GM18526 (cell line): ENCODE data around the gene RCAN1.

ENCODE experiments used
- POLR2A ChIP-seq: IDR thresholded peaks from 3 replicates; pipeline ENCODE4 v1.6.1; 2011; ENCODE audit not compliant: insufficient read length; ENCODE audit errors: extremely low read depth

RCAN1 gene

DNA sequence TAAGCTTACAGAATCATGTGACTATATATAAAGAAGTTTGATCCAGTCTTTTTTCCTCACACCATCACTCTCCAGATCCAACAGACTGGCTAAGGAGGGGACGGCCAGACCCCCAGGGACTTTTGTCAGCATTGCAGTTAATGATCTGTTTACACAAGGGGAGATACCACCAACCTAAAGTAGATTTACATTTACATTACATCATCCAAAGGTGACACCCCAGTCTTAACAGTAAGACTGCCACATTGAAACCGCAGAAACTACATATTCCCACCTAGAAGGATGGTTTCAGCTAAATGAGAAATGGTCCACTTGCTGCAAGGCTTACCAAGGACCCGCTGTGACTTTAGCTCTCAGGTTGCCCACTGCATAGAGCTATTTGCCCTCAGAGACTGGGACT, 3.4 kb downstream of the RCAN1 start:
- TF ChIP-seq POLR2A: no peak

DNA sequence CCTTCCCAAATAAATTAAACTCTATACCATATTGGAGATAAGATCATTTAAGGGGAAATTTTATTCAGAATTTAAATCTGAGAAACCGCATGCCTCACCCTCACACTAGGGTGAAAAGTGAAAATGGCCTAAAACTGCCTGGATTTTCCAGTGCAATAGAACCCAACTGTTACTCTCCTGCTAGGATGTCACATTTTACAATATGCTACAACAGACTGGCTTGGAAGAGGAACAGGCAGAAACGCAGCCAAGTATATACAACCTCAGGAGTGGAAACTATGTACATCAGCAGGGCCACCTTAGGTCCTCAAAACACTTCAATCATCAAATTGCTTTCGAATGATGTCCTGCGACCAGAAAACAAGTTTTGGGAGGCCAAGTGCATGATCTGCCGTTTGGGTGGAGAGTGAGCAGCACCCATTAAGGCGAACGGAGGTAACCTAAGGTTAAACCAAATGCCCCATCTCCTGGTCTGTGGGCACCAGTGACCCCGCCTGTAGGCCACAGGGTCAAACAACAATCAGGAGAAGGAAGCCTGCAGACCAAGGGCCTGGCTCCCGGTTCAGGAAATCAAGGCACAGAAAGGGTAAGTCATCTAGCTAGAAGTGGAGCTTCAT, 4.9 kb downstream of the RCAN1 start:
- no peak for TF ChIP-seq POLR2A

DNA sequence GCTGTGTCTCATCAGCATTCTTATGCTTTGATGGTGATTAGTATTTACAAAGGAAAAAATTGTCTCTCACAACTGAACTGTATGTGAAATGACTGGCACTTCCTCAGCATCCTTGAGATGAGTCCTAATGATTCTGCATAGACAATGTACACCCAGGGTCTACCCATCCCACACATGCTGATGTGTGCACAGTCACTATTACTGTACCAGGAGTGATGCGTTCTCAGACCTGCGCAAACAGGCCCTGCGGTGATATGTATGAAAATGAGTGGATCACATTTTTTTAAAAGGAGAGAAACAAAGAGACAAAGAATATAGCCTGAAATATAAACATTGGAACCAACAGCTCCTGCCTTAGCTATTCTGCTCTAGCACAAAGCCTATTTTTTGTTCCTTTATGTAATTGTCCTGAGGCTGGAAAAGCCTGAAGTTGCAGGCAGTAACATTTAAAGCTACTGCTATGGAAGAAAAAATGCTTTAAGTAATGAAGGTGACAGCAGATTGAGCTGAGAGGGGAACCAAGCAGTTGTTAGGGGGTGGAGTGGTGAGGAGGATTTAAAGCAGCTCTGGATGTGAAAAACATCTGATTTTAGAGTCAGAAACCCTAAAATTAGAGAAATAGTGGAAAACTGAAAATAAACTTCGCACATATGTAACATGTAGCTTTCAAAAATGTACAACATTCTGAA, 5.5 kb downstream of the RCAN1 start:
- no peak for TF ChIP-seq POLR2A

DNA sequence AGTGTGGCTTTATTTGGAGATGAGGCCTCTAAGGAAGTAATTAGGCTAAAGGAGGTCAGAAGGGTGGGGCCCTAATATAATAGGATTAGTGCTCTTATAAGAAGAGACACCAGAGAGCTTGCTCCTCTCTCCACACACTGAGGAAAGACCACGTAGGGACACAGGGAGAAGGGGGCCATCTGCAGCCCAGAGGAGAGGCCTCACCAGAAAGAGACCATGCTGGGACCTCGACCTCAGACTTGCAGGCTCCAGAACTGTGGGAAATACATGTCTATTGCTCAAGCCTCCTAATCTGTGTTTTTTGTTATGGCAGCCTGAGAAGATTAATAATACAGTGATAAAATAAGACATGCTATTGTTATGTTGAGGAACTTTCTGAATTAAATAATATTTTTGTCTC, 8.3 kb downstream of the RCAN1 start:
- no peak for TF ChIP-seq POLR2A

DNA sequence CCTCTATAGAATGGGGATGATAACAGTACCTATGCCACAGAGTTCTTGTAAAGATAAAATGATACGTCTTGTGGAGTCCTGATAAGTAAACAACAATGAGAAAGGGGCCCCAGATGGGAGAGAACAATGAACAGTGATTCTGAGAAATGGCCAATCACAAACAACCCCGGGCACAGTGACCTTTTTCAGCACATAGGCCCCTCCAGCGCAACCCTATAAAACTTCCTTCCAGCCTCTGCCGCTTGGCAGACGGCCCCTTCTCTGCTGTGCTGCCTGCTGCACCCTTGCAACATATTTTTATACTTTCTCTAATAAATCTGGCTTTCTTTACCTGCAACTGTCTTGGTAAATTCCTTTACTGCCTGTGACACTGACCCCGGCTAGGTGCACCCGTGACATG, 8.9 kb downstream of the RCAN1 start:
- no peak for TF ChIP-seq POLR2A

DNA sequence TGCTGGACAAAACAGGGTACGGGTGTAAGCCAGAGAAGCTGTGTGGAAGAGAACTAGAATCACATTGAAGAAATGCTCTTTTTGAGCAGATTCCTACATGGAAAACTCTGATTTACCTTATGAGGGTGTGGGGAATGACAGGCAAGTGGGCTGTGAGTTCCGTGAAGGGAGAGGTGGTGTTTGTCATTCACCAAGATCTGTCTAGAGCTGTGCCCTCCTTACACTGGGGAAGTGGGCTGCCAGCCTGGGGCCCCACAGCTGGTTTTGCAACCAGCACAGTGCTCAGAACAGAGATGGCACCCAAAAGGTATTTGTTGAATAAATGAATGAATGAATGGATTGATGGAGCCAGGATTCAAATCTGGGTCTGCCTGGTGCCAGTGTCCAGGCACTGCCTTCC, 10.4 kb downstream of the RCAN1 start:
- TF ChIP-seq POLR2A: no peak

DNA sequence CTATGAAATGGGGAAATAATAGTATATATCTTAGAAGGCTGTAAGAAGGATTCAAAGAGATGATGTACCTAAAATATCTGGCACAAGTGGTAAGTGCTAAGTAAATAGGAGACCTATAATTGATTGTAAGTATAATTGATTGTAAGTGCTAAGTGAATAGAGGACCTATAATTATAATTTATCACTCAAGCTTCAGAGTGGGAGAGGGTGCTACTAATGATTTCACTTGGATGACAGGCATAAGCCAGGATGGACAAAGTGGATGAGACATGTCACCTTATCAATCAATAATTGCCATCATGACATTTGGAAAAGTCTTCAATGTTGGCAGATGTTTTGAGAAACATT, 11.2 kb downstream of the RCAN1 start:
- no peak for TF ChIP-seq POLR2A

DNA sequence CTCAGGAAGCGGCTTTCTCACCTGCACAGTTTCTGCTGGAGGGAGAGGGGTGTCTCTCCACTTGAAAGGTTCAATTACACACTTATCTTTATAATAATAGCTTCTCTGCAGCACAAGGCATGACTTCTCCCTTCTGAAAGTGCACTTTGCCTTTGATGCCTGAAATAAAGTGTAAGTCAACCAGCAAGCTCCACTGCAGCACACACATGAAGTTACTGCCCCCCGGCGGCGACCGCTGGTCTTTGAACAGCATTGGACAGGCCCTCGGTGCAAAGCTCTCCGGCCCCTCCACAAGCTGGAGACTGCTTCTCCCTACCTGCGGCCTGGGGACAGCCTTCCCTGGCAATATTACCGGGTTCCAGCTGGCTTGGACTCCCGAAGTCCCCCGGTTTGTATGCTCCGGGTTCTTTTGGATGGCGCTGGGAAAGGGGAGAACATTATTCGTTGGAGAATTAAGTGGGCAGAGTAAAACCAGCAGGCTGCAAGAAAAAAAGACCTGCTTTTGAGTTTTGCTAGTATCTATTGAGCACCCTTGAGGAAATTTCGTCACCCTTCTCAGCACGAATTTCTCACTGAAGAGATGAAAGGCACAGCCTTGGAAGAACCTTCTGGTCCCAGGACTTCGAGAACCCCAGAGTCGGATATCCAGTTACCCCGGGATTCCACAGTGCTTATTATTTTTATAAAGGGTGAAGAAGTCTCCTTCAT, 11.8 kb downstream of the RCAN1 start:
- no peak for TF ChIP-seq POLR2A

DNA sequence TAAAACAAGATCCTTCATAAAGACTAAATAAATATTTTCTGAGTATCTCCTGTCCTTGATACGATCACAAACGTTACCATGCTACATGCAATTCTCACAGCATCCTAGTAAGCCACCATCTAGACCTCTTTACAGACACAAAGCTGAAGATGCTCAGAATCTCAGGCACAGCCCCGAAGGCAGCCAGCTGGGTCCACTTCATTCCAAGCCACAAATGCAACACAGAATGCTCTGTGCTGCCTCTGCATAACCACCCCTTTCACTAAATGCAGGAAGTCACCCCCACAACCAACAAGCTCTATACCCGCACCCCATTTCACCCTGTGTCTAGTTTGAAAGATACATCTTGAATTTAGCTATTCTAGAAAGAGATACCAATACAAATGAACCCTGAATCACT, 12.9 kb downstream of the RCAN1 start:
- no peak for TF ChIP-seq POLR2A

DNA sequence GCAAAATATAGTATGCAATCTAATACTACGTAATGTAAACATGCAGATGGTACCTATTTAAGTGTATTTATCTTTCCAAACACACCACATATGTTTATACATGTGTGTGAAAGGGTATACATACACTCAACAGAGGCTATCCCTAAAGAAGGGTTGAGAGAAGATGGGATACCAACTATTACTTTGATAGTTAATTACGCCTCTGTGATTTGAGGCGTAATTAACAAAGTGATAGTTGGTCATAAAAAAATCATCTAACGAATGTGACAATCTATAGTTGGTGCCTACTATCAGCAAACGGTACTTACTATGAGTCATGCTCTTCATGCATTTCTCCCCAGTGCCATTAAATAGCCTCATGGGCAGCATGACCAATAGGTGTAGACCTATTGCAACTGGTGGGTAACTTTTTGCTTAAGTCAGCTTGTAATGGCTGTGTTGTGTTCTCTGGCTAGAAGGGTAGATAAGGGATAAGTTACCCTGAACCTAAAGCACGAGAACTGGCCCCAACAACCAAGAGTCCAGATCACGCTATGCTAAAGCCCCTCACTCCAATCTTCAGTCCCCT, 15.3 kb downstream of the RCAN1 start:
- no peak for TF ChIP-seq POLR2A

DNA sequence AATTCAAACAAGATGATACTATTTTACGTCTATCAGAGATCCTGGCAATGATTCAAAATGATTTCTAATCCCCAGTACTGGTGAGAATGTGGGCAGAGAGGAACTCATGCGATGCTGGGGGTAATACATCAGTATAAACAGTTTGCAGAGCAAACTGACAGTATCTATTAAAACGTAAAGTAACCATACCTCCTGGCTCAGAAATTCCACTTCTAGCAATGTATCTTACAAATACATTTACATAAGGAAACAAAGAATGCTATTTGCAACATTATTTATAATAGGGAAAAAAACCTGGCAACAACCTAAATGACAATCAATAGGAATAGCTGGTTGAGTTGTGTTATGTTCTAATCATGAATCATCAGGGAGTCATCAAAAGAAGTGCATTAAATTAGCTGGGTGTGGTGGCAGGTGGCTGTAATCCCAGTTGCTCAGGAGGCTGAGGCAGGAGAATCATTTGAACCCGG, 15.9 kb downstream of the RCAN1 start:
- no peak for TF ChIP-seq POLR2A

DNA sequence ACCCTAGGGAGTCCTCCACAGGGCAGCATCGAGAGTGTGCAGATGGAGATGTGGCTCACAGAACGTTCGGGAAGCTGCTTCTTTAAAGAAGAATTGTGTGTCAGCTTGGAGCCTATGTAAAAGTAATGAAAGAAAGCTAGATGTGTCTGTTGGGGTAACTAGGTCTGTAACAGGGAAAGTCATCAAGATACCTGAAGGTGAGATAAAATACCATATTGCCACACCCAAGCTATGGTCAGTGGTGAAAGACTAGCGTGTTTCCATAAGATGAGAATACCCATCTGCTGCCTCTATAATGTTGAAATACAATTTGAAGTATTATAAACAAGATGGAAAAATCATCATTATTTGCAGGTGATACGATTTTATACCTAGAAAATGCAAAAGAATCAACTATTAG, 17.5 kb downstream of the RCAN1 start:
- TF ChIP-seq POLR2A: no peak

DNA sequence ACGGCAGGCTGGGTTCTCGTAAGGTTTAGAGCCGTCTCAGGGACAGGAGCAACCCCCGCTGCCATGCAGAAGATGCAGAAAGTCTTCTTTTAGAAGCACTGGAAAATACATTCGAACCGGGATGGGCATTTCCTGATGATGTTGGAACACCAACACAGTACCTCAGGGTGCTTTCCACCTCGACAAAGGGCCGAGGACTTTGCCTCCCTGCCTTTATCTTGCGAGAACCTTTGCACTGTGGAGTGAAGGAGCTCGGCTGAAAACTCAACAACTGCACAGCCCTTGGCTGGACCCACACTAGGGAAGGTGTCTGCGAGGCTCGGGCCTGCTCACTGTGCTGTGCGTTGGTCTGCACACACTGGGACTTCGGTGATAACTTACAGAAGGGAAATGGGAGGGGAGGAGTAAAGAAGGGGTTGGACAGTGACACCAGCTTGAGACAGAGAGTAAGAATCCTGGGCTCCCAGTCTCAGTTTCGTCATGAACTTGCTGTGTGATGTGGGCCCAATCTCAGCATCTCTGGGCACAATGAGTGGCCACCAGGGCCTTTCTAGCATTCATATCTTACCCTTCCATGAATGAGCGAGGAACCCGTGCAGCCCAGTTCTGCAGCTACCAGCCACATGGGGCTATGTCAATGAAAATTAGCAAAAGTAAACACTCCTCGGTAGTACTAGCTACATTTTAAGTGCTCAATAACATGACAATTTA, 18.2 kb downstream of the RCAN1 start:
- no peak for TF ChIP-seq POLR2A

DNA sequence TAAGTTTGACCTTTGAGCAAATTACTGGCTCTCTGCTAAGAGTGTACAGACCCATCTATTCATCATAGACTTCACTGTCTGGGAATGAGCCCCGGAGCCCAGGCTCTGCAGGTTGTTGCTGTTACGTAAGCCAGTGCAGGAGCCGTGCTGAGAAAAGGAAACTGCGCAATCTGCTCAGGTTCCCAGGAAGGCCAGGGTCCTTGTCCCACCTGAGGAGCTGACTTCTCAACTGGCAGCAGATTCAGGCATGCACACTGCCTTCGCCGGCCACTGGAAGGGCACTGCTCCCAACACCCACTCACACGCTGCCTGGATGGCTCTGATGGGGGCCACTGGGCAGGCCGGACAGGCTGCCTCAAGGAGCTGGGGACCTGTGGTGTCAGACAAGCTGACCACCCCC, 19.5 kb downstream of the RCAN1 start:
- no peak for TF ChIP-seq POLR2A

DNA sequence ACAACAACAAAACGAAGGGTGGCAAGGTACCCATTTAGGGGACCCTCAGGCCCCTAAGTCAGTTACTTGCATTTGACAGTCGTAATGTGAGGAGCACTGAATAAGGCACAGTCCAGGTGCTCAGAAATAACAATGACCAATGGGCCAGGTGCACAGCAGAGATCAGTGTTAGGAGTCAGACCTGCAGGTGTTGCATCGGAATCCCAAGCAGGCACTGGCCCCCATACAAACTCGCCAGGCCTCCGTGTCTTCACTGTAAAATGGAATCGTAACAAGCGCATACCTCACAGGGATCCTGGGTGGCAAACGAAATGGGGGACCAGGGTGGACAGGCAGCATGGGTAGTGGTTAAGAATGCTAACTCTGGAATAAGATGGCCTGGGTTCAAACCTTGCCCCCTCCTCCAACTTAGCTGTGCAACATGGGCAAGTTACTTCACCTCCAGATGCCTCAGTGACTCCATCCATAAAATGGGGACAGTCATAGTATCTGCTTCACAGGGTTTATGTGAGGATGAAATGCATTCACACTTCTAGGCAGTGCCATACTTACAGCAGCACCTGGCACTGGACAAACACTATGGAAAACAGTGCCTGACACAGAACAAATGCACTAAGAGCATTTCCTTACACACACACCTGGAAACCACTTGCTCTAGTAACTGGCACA, 20.2 kb downstream of the RCAN1 start:
- TF ChIP-seq POLR2A: no peak

DNA sequence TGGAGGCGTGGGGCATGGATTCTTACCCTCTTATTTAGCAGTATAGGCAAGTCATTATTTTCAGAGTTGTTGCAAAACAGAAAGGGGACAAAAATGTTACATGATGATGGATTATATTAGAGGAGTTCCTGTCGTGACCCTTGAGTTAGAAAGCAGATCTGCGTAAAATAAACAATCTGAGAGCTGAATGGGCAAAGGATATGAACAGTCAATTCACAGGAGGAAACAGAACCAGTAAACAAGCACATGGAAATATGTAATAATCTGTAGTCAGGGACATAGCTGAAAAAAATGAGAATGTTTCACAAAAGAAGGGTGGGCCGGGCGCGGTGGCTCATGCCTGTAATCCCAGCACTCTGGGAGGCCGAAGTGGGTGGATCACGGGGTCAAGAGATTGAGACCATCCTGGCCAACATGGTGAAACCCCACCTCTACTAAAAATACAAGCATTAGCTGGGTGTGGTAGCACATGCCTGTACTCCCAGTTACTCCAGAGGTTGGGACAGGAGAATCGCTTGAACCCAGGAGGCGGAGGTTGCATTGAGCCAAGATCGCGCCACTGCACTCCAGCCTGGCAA, 20.9 kb downstream of the RCAN1 start:
- TF ChIP-seq POLR2A: no peak
